Kidney epithelial cell (primary cell): ENCODE results near the gene ABO. TPM values are rescaled to one million over a fixed set of nuclear protein-coding genes. Genes with fewer than 3 reads are reported as not detected.
"Not testable (repeated sequence)": the region's sequence is repeated elsewhere in the genome, so short reads cannot be mapped to it uniquely, and the experiment has no call there.

ENCODE experiments used
- DNase-seq: peaks from one replicate; pipeline ENCODE4 v3.0.0-alpha.2; 2010; ENCODE audit warnings: low read depth
- H3K27me3 ChIP-seq: 2 replicates; pipeline ENCODE4 v1.6.0; 2011; ENCODE audit warnings: low read length; ENCODE audit not compliant: control insufficient read depth, insufficient read depth
- H3K36me3 ChIP-seq: 2 replicates; pipeline ENCODE4 v1.5.1; 2011; ENCODE audit warnings: low read length; ENCODE audit not compliant: control insufficient read depth, insufficient read depth
- H3K4me3 ChIP-seq: 2 replicates; pipeline ENCODE4 v1.5.1; 2011; ENCODE audit warnings: low read depth, mild to moderate bottlenecking, control low read depth, low read length
- total RNA-seq: library from RNA; depleted of rRNA; stranded (reverse); fragments of >200 nt; gene quantifications from 2 replicates; pipeline ENCODE4 v1.2.3, GENCODE V29; 2015
- TF ChIP-seq, protein P1 (sequence below): IDR thresholded peaks from 2 replicates; pipeline ENCODE4 v1.5.1; 2011; ENCODE audit warnings: mild to moderate bottlenecking, moderate library complexity, low read length, control low read depth, inconsistent platforms; ENCODE audit not compliant: insufficient read depth, poor library complexity, severe bottlenecking

ABO gene
- total RNA-seq, 1 donor from 2014 or later, result 1.8 TPM

DNA sequence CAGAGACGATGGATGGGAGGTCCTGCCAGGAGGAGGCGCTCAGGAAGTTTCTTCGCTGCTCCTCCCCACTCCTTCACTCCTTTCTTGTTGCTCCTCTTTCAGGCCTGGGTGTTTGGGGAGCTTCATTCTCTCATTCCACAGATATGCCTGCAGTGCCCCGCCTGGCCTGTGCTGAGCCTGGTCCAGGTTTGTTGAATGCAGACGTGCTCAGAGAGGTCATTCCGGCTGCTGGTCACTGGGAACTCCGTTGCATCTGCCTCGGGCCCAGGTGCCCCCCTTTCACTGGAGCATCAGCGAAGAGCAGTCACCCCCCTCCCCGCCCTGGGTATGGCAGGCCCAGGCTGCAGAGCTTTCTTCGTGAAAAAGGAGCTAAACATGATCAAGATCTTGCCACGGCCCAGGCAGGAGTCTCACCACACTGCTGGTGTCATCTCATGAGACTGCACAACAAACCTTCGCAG is 45.5 kb upstream of the ABO start:
- H3K36me3 ChIP-seq, result no peaks in the 10 kb centered on the region
- no peak for DNase-seq
- peaks cover 5% of the 10 kb centered on the region for H3K27me3 ChIP-seq
- H3K4me3 ChIP-seq, result no peak overlapping the region
- TF ChIP-seq, protein P1, sequence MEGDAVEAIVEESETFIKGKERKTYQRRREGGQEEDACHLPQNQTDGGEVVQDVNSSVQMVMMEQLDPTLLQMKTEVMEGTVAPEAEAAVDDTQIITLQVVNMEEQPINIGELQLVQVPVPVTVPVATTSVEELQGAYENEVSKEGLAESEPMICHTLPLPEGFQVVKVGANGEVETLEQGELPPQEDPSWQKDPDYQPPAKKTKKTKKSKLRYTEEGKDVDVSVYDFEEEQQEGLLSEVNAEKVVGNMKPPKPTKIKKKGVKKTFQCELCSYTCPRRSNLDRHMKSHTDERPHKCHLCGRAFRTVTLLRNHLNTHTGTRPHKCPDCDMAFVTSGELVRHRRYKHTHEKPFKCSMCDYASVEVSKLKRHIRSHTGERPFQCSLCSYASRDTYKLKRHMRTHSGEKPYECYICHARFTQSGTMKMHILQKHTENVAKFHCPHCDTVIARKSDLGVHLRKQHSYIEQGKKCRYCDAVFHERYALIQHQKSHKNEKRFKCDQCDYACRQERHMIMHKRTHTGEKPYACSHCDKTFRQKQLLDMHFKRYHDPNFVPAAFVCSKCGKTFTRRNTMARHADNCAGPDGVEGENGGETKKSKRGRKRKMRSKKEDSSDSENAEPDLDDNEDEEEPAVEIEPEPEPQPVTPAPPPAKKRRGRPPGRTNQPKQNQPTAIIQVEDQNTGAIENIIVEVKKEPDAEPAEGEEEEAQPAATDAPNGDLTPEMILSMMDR, result no peak

DNA sequence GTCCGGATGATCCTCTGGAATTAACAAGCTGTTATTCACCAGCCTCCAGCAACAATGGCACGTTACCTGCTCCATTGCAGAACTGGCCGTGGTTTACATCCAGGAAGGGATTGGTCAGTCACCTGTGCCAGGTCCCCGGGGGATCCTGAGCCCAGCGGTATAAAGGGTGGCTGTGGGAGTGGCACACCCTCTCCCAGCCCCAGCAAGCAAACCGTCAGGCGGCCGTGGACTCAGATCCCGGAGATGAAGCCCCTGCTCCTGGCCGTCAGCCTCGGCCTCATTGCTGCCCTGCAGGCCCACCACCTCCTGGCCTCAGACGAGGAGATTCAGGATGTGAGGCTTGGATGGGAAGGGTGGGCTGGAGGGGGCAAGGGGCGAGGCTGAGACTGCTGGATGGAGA is 42.5 kb upstream of the ABO start:
- H3K36me3 ChIP-seq, H3K27me3 ChIP-seq, DNase-seq, H3K4me3 ChIP-seq: not testable (repeated sequence)

- no peak for DNase-seq
- Histone ChIP-seq H3K36me3 (no peaks in the 10 kb centered on the region), H3K4me3 (no peak overlapping the region), H3K27me3 (peaks cover 2% of the 10 kb centered on the region)
- TF ChIP-seq, protein P1, result no peak
These were observed 41.0 kb upstream of the ABO start for GRCh38 chr9:133315997-133316396.

DNA sequence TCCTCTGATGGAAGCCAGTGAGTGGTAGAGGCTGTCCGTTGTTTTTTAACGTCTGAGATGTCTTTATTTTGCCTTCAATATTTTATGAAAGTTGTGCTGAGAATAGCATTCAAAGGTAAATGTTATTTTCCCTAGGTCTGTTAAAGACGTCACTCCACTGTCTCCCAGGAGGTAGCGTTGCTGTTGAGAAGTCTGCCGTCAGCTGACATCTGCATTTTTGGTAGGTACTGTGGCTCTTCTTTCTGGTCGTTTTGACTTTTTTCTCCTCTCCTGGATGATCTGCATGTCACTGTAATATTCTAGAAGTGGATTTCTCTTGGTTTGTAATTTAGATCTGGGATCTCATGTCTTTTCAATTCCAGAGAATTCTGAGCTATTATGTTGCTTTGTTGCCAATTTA is 34.6 kb upstream of the ABO start:
- no peak for DNase-seq
- TF ChIP-seq, protein P1, result no peak

GRCh38 chr9:133307301-133307700 is 32.3 kb upstream of the ABO start:
- H3K4me3 ChIP-seq, result no peak overlapping the region
- peaks cover 15% of the 10 kb centered on the region for H3K27me3 ChIP-seq
- TF ChIP-seq, protein P1, result no peak
- no peaks in the 10 kb centered on the region for H3K36me3 ChIP-seq
- DNase-seq, result no peak

More for the DNA sequence above, 34.6 kb upstream of the ABO start:
- Histone ChIP-seq H3K27me3 (peaks cover 5% of the 10 kb centered on the region), H3K4me3 (no peak overlapping the region), H3K36me3 (no peaks in the 10 kb centered on the region)

GRCh38 chr9:133306242-133307204 is 31.5 kb upstream of the ABO start:
- Histone ChIP-seq H3K4me3 (no peak overlapping the region), H3K27me3 (peaks cover 16% of the 10 kb centered on the region), H3K36me3 (no peaks in the 10 kb centered on the region)
- TF ChIP-seq, protein P1, result no peak
- DNase-seq, result no peak
